Suppressor macrophage (primary cell): ENCODE results near the gene CDH7.

Experiments
- DNase-seq, 4 experiments: peaks; one replicate each; pipeline ENCODE4 v3.0.0-alpha.2; 2020 to 2022

The CDH7 gene

DNA sequence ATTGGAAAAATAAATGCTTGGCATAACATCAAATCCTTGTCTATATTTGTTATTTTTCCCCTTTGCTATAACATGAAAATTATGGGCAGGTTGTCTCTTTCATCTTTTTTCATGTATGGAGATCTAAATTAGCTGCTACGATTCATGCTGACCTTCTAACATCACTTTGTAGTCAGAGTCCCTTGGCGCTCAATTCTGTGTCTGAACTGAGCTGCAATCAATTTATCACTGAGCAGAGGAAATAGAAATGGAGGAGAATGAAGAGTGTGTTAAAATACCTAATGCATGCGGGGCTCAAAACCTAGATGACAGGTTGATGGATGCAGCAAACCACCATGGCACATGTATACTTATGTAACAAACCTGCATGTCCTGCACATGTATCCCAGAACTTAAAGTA is 168.9 kb downstream of the CDH7 start:
- no peak for DNase-seq

DNA sequence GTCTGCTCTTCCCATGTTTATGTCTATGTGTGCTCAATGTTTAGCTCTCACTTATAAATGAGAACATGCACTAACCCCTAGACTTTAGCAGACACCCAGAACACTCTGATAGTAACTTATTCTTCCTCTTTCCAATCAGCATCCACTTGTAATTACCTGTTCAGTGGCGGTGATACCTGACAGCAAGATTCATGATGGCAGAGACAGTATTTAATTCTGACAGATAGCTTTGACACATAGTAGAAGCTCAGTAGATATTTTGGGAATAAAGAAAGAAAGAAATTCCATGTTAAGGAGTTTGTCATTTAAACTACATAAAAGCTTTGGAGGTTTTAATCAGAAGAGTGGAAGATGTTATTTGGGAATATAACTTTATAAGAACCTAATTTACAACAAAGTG is 171.3 kb downstream of the CDH7 start:
- no peak for DNase-seq

DNA sequence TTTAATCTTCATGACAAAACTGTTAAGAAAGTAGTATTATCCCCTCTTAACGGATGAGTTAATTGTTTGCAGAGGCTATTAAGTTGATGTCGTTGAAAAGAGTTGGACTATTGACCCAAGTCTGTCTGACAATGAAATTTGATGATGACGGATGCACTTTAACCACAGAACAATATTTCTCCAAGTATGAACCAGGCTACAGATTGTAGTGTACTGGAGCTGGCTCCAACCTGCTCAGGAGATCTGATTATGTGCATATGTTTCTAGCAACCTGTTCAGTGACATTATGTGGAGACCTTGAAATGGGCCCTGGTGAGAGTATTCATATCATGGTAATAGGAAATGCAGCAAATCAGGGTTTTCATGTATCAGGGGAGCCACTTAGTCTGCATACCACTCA is 174.1 kb downstream of the CDH7 start:
- no peak for DNase-seq

DNA sequence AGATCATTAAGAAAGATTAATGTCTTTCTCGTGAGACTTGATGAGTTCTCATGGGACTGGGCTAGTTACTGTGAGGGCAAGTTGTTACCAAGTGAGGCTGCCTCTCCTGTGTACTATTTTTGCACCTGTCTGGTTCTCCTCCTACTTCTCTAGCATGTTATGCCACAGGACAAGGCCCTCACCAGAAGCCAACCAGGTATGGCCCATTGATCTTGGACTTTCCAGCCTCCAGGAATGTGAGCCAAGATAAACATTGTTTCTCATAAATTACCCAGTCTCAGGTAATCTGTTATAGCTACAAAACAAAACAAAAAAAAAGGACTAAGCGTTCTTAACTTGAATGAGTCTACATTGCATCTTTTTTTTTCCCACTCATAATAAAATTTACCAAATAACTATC is 184.1 kb downstream of the CDH7 start:
- DNase-seq: no peak

DNA sequence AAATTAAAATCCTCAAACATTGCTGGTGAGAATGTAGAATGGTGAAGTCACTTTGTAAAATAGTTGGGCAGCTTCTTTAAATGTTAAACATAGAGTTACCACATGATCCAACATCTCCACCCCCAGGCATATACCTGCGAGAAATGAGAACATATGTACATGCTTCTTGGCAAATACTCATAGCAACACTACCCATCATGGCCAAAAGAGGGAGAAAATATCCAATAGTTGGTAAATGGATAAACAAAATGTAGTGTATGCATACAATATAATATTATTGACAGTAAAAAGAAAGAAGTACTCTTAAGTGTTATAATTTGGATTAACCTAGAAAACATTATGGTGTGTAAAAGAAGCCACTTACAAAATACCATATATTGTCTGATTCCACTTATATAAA is 185.9 kb downstream of the CDH7 start:
- no peak for DNase-seq

- no peak for DNase-seq
These were observed 186.4 kb downstream of the CDH7 start for GRCh38 chr18:65937180-65937579.

GRCh38 chr18:65938592-65939372 is 188.0 kb downstream of the CDH7 start:
- DNase-seq: peak; percentile 43 to 57 (median 46)
